Activated CD4-positive, alpha-beta T cell treated with anti-CD3 and anti-CD28 coated beads, Interleukin-2, amount 50 U/mL, for 48 hours (primary cell): ENCODE results near the gene SGSM2.
"Not testable (repeated sequence)": the region's sequence is repeated elsewhere in the genome, so short reads cannot be mapped to it uniquely, and the experiment has no call there.

Experiments
- DNase-seq, 2 experiments: peaks; one replicate each; pipeline ENCODE4 v3.0.0-alpha.2; 2020

SGSM2 gene

GRCh38 chr17:2336852-2337543, at the start of gene SGSM2:
Gene SGSM2, plus strand, starts transcription at chr17:2337501. Its CDS starts 188 bp downstream, at chr17:2337689.
- DNase-seq: peak; percentile 65 to 68

GRCh38 chr17:2289878-2290478, 47.3 kb upstream of the SGSM2 start:
- no peak for DNase-seq

GRCh38 chr17:2292100-2292499, 45.2 kb upstream of the SGSM2 start:
- no peak for DNase-seq

GRCh38 chr17:2295575-2295974, 41.7 kb upstream of the SGSM2 start:
- no peak for DNase-seq

- DNase-seq: no peak
Observed at GRCh38 chr17:2297023-2297422, 40.3 kb upstream of the SGSM2 start.

GRCh38 chr17:2299136-2299535, 38.2 kb upstream of the SGSM2 start:
- no peak for DNase-seq

- DNase-seq: no peak
Observed at GRCh38 chr17:2299756-2300155, 37.5 kb upstream of the SGSM2 start.

- DNase-seq: no peak
Observed at GRCh38 chr17:2302778-2303203, 34.5 kb upstream of the SGSM2 start.

- DNase-seq: peak; percentile 94
Observed at GRCh38 chr17:2303204-2304188, 33.8 kb upstream of the SGSM2 start, which contains the start of the genes SMG6 and SRR. Gene SMG6, minus strand, starts transcription at chr17:2303785. Its CDS starts 65 bp downstream, at chr17:2303720. Gene SRR, plus strand, starts transcription at chr17:2303950. Its CDS starts 11,611 bp downstream, at chr17:2315561.

GRCh38 chr17:2304931-2305330, 32.4 kb upstream of the SGSM2 start:
- DNase-seq: no peak

GRCh38 chr17:2309338-2310154, 27.8 kb upstream of the SGSM2 start:
- DNase-seq: no peak

- DNase-seq: no peak
Observed at GRCh38 chr17:2312736-2313135, 24.6 kb upstream of the SGSM2 start.

- DNase-seq: not testable (repeated sequence)
Observed at GRCh38 chr17:2316916-2317205, 20.4 kb upstream of the SGSM2 start.

GRCh38 chr17:2317796-2318195, 19.5 kb upstream of the SGSM2 start:
- DNase-seq: no peak

- DNase-seq: no peak
Observed at GRCh38 chr17:2319051-2319450, 18.2 kb upstream of the SGSM2 start.

GRCh38 chr17:2321399-2321798, 15.9 kb upstream of the SGSM2 start:
- no peak for DNase-seq

GRCh38 chr17:2323629-2324314, 13.5 kb upstream of the SGSM2 start:
- DNase-seq: no peak

GRCh38 chr17:2331303-2331702, 6.0 kb upstream of the SGSM2 start:
- DNase-seq: no peak

- DNase-seq: peak in 1 of 2 experiments; percentile 10
Observed at GRCh38 chr17:2335726-2336214, 1.5 kb upstream of the SGSM2 start.

- DNase-seq: peak; percentile 90 to 93
Observed at GRCh38 chr17:2336215-2336851, 968 bp upstream of the SGSM2 start, which contains the start of gene TSR1. Gene TSR1, minus strand, starts transcription at chr17:2336457. Its CDS starts 30 bp downstream, at chr17:2336427.
